HepG2 (cell line): ENCODE data around the gene TXLNA. TPM values are rescaled to one million over a fixed set of nuclear protein-coding genes. Genes with fewer than 3 reads are reported as not detected.

Source experiments
- CBX2 ChIP-seq, 2 experiments: fragments of 200-600 bp in 1 of 2; sonication (generic); formaldehyde crosslinking in 1 of 2; IDR thresholded peaks; 2 replicates each; pipeline versions ENCODE4 v1.7.0 to v1.8.1; 2018 to 2022; ENCODE audit warnings: low read depth in 2 of 2, low read length in 1 of 2, mild to moderate bottlenecking in 1 of 2, missing genetic modification reagents in 1 of 2
- HMG20B ChIP-seq: conservative IDR thresholded peaks from 2 replicates; pipeline ENCODE4 v1.6.1; 2016; ENCODE audit warnings: missing genetic modification reagents, missing compliant biosample characterization
- JUND ChIP-seq: sonication (generic); formaldehyde crosslinking; IDR thresholded peaks from 2 replicates; pipeline ENCODE4 v1.8.0; 2022; ENCODE audit warnings: mild to moderate bottlenecking, missing genetic modification reagents
- PCBP1 ChIP-seq: fragments of 200-400 bp; formaldehyde crosslinking; IDR thresholded peaks from 2 replicates; pipeline ENCODE4 v1.6.1; 2017; ENCODE audit warnings: mild to moderate bottlenecking, low read depth, low read length, borderline replicate concordance
- PHF8 ChIP-seq: sonication (generic); formaldehyde crosslinking; IDR thresholded peaks from 2 replicates; pipeline ENCODE4 v1.5.0; 2020; ENCODE audit warnings: missing genetic modification reagents
- SAP130 ChIP-seq: IDR thresholded peaks from 2 replicates; pipeline ENCODE4 v1.6.1; 2016; ENCODE audit warnings: low read depth
- SMAD1 ChIP-seq: sonication (generic); formaldehyde crosslinking; IDR thresholded peaks from 2 replicates; pipeline ENCODE4 v1.4.0; 2020; ENCODE audit warnings: missing genetic modification reagents, low read depth, mild to moderate bottlenecking, borderline replicate concordance
- SP5 ChIP-seq: IDR thresholded peaks from 2 replicates; pipeline ENCODE4 v1.6.1; 2016; ENCODE audit warnings: low read depth, borderline replicate concordance
- TAF15 ChIP-seq: fragments of 200-400 bp; formaldehyde crosslinking; IDR thresholded peaks from one replicate; pipeline ENCODE4 v1.6.1; 2018; ENCODE audit warnings: mild to moderate bottlenecking, low read depth, low read length; ENCODE audit not compliant: poor library complexity, severe bottlenecking
- ZIK1 ChIP-seq: sonication (generic); formaldehyde crosslinking; IDR thresholded peaks from 2 replicates; pipeline ENCODE4 v1.5.0; 2020; ENCODE audit warnings: mild to moderate bottlenecking, low read depth, missing genetic modification reagents, borderline replicate concordance
- ZNF225 ChIP-seq: sonication (generic); formaldehyde crosslinking; IDR thresholded peaks from 2 replicates; pipeline ENCODE4 v1.4.0; 2020; ENCODE audit warnings: mild to moderate bottlenecking, missing genetic modification reagents
- ZNF317 ChIP-seq: sonication (generic); formaldehyde crosslinking; IDR thresholded peaks from 2 replicates; pipeline ENCODE4 v1.5.0; 2020; ENCODE audit warnings: mild to moderate bottlenecking, missing genetic modification reagents
- ZNF33B ChIP-seq: sonication (generic); formaldehyde crosslinking; IDR thresholded peaks from 2 replicates; pipeline ENCODE4 v1.5.1; 2020; ENCODE audit warnings: mild to moderate bottlenecking, missing genetic modification reagents
- ZNF354B ChIP-seq: sonication (generic); formaldehyde crosslinking; IDR thresholded peaks from 2 replicates; pipeline ENCODE4 v1.8.0; 2022; ENCODE audit warnings: mild to moderate bottlenecking, missing genetic modification reagents
- ZNF546 ChIP-seq: sonication (generic); formaldehyde crosslinking; conservative IDR thresholded peaks from 2 replicates; pipeline ENCODE4 v1.8.1; 2023; ENCODE audit warnings: mild to moderate bottlenecking, missing genetic modification reagents
- ZNF569 ChIP-seq: sonication (generic); formaldehyde crosslinking; IDR thresholded peaks from 2 replicates; pipeline ENCODE4 v1.5.0; 2020; ENCODE audit warnings: mild to moderate bottlenecking, missing genetic modification reagents, moderate library complexity, borderline replicate concordance
- ZNF598 ChIP-seq: sonication (generic); formaldehyde crosslinking; IDR thresholded peaks from 2 replicates; pipeline ENCODE4 v1.5.1; 2020; ENCODE audit warnings: mild to moderate bottlenecking, missing genetic modification reagents, borderline replicate concordance
- ZNF660 ChIP-seq: sonication (generic); formaldehyde crosslinking; IDR thresholded peaks from 2 replicates; pipeline ENCODE4 v1.5.1; 2020; ENCODE audit warnings: mild to moderate bottlenecking, low read depth, missing genetic modification reagents, borderline replicate concordance
- polyA plus RNA-seq, 8 experiments: library from polyadenylated mRNA; depleted of rRNA in 3 of 8; stranded (reverse) in 7 of 8; unstranded in 1 of 8; fragments of >200 nt; fragmentation: Illumina TruSeq in 4 of 8; extraction: Trizol in 4 of 8; gene quantifications; 2 replicates each; pipeline versions ENCODE4 v1.2.1 to v1.2.3, GENCODE V29; 2011 to 2016; ENCODE audit warnings: low read depth in 4 of 8, missing spikeins in 1 of 8, mixed read lengths in 1 of 8; ENCODE audit not compliant: insufficient read depth in 1 of 8
- total RNA-seq, 5 experiments: library from RNA; depleted of rRNA; stranded (reverse); fragments of >200 nt; fragmentation: Illumina TruSeq; extraction: Trizol; gene quantifications; 2 replicates each; pipeline ENCODE4 v1.2.3, GENCODE V29; 2016; ENCODE audit warnings: low read depth in 1 of 5
- TF ChIP-seq, protein P1 (sequence below): sonication (generic); formaldehyde crosslinking; IDR thresholded peaks from 2 replicates; pipeline ENCODE4 v1.8.1; 2023; ENCODE audit warnings: mild to moderate bottlenecking, missing genetic modification reagents
- TF ChIP-seq, protein P2 (sequence below): sonication (generic); formaldehyde crosslinking; IDR thresholded peaks from 2 replicates; pipeline ENCODE4 v1.4.0; 2020; ENCODE audit warnings: mild to moderate bottlenecking, missing genetic modification reagents
- TF ChIP-seq, protein P3 (sequence below): sonication (generic); formaldehyde crosslinking; IDR thresholded peaks from 2 replicates; pipeline ENCODE4 v1.5.0; 2020; ENCODE audit warnings: missing genetic modification reagents
- TF ChIP-seq, protein P4 (sequence below): IDR thresholded peaks from 2 replicates; pipeline ENCODE4 v1.6.1; 2018; ENCODE audit warnings: missing genetic modification reagents, mild to moderate bottlenecking, missing compliant biosample characterization

The TXLNA gene
- total and polyA plus RNA-seq, 2 of the 13 experiments (the other 11 are each of a cell fraction or from before 2014, with no cell fraction given) = 29.6 to 67.8 TPM

DNA sequence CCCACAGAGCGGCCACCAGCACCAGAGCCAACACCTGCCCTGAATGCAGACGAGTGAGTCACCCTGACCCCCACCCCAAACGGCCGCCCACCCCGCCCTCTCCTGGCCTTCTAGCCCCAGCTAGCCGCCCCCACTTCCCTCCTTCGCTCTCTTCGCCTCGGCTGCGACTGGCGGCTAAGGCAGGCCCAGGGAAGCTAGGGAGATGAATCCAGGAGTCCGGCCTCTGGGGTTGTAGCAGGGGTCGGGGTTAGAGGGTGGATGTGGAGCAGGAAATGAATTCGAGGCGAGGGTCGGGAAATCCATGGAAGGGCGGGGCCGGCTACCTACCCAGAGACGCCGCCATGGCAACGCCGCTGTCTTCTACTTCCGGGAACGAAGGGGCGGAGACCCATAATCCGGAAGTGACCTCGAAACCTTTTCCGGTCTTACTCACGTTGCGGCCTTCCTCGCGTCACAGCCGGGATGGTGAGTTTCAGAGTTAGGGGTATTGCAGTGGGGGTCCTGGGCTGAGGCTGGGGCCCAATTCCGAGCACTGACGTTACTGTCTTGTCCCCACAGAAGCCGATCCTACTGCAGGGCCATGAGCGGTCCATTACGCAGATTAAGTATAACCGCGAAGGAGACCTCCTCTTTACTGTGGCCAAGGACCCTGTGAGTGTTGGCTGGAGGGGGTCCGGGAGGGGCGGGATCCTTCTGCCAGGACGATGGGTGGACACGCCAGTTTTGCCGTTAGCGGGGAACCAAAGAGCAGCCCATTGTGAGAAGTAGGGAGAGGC, 42.7 kb downstream of the TXLNA start, which contains the start of the genes EIF3I and TMEM234 (continued):
- TF ChIP-seq ZIK1 (CRISPR knock-in tag) (peak; percentile 44; the same call in 1 of the 2 replicates), SMAD1 (peak; percentile 59; the same call in 1 of the 2 replicates), ZNF660 (CRISPR knock-in tag) (no peak), SAP130 (CRISPR knock-in tag) (peak; percentile 98), CBX2 (IDR thresholded peaks at IDR 0.05; ENCODE audit: low read depth, low read length) (no peak), CBX2 (CRISPR knock-in tag; IDR thresholded peaks at IDR 0.05; ENCODE audit: low read depth) (no peak), ZNF569 (CRISPR knock-in tag) (no peak), JUND (no peak; the same call in none of the 2 replicates), ZNF33B (no peak; the same call in 1 of the 2 replicates), PHF8 (CRISPR knock-in tag) (peak; percentile 91), HMG20B (CRISPR knock-in tag) (no peak), ZNF354B (CRISPR knock-in tag) (no peak), ZNF225 (CRISPR knock-in tag) (peak; percentile 43; the same call in 1 of the 2 replicates), TAF15 (peak; percentile 34), ZNF317 (CRISPR knock-in tag) (peak; percentile 71; the same call in 1 of the 2 replicates), SP5 (peak; percentile 54; the same call in 1 of the 2 replicates), ZNF598 (CRISPR knock-in tag) (peak; percentile 65; the same call in 1 of the 2 replicates), ZNF546 (CRISPR knock-in tag) (0 out of 2 replicates have a peak, but pooled peaks have one; percentile 47), PCBP1 (peak; percentile 82; the same call in 1 of the 2 replicates)
- TF ChIP-seq, protein P1, sequence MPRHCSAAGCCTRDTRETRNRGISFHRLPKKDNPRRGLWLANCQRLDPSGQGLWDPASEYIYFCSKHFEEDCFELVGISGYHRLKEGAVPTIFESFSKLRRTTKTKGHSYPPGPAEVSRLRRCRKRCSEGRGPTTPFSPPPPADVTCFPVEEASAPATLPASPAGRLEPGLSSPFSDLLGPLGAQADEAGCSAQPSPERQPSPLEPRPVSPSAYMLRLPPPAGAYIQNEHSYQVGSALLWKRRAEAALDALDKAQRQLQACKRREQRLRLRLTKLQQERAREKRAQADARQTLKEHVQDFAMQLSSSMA (CRISPR knock-in tag) = no peak
- TF ChIP-seq, protein P2, sequence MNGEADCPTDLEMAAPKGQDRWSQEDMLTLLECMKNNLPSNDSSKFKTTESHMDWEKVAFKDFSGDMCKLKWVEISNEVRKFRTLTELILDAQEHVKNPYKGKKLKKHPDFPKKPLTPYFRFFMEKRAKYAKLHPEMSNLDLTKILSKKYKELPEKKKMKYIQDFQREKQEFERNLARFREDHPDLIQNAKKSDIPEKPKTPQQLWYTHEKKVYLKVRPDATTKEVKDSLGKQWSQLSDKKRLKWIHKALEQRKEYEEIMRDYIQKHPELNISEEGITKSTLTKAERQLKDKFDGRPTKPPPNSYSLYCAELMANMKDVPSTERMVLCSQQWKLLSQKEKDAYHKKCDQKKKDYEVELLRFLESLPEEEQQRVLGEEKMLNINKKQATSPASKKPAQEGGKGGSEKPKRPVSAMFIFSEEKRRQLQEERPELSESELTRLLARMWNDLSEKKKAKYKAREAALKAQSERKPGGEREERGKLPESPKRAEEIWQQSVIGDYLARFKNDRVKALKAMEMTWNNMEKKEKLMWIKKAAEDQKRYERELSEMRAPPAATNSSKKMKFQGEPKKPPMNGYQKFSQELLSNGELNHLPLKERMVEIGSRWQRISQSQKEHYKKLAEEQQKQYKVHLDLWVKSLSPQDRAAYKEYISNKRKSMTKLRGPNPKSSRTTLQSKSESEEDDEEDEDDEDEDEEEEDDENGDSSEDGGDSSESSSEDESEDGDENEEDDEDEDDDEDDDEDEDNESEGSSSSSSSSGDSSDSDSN (CRISPR knock-in tag) = peak; percentile 51; the same call in 1 of the 2 replicates
- TF ChIP-seq, protein P3, sequence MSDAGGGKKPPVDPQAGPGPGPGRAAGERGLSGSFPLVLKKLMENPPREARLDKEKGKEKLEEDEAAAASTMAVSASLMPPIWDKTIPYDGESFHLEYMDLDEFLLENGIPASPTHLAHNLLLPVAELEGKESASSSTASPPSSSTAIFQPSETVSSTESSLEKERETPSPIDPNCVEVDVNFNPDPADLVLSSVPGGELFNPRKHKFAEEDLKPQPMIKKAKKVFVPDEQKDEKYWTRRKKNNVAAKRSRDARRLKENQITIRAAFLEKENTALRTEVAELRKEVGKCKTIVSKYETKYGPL (CRISPR knock-in tag) = no peak
- TF ChIP-seq, protein P4, sequence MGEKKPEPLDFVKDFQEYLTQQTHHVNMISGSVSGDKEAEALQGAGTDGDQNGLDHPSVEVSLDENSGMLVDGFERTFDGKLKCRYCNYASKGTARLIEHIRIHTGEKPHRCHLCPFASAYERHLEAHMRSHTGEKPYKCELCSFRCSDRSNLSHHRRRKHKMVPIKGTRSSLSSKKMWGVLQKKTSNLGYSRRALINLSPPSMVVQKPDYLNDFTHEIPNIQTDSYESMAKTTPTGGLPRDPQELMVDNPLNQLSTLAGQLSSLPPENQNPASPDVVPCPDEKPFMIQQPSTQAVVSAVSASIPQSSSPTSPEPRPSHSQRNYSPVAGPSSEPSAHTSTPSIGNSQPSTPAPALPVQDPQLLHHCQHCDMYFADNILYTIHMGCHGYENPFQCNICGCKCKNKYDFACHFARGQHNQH (CRISPR knock-in tag) = peak; percentile 49; the same call in 1 of the 2 replicates
